ENCODE data around the gene NDUFA6.
"Not testable (repeated sequence)": the region's sequence is repeated elsewhere in the genome, so short reads cannot be mapped to it uniquely, and the experiment has no call there.

Gene NDUFA6

GRCh38 chr22:42090596-42091454 lies at the start of gene NDUFA6:
TSS of gene NDUFA6 (minus strand) at chr22:42090772. CDS start at chr22:42090744, 28 bp downstream.
- FAIRE-seq = peak; percentile 87
- peak; percentile 98 for DNase-seq (ENCODE audit: low spot score)

- FAIRE-seq = not testable (repeated sequence)
Observed at GRCh38 chr22:42140153-42140552, 49.6 kb upstream of the NDUFA6 start.

GRCh38 chr22:42139508-42139907 lies 48.9 kb upstream of the NDUFA6 start:
- DNase-seq (ENCODE audit: low spot score); FAIRE-seq: not testable (repeated sequence)

More at GRCh38 chr22:42140153-42140552, 49.6 kb upstream of the NDUFA6 start:
- DNase-seq (ENCODE audit: low spot score) = not testable (repeated sequence)

GRCh38 chr22:42138972-42139371 lies 48.4 kb upstream of the NDUFA6 start:
- no peak for FAIRE-seq
- DNase-seq (ENCODE audit: low spot score) = no peak

- no peak for FAIRE-seq
Observed at GRCh38 chr22:42138122-42138770, 47.7 kb upstream of the NDUFA6 start.

GRCh38 chr22:42135688-42136087 lies 45.1 kb upstream of the NDUFA6 start:
- not testable (repeated sequence) for DNase-seq (ENCODE audit: low spot score); FAIRE-seq

More at GRCh38 chr22:42138122-42138770, 47.7 kb upstream of the NDUFA6 start:
- no peak for DNase-seq (ENCODE audit: low spot score)

- FAIRE-seq (no peak), DNase-seq (ENCODE audit: low spot score) (no peak)
Observed at GRCh38 chr22:42134100-42135020, 43.8 kb upstream of the NDUFA6 start.

- DNase-seq (ENCODE audit: low spot score) = no peak
- FAIRE-seq = no peak
Observed at GRCh38 chr22:42132457-42132856, 41.9 kb upstream of the NDUFA6 start.

GRCh38 chr22:42131562-42131961 lies 41.0 kb upstream of the NDUFA6 start:
- DNase-seq (ENCODE audit: low spot score) (no peak), FAIRE-seq (no peak)

GRCh38 chr22:42130639-42131431 lies 40.3 kb upstream of the NDUFA6 start, which contains the start of gene CYP2D6:
TSS of gene CYP2D6 (minus strand) at chr22:42130810. CDS start at chr22:42130791, 19 bp downstream.
- not testable (repeated sequence) for FAIRE-seq; DNase-seq (ENCODE audit: low spot score)

GRCh38 chr22:42130182-42130581 lies 39.6 kb upstream of the NDUFA6 start:
- not testable (repeated sequence) for DNase-seq (ENCODE audit: low spot score); FAIRE-seq

GRCh38 chr22:42128776-42129694 lies 38.5 kb upstream of the NDUFA6 start:
- not testable (repeated sequence) for DNase-seq (ENCODE audit: low spot score); FAIRE-seq

- not testable (repeated sequence) for DNase-seq (ENCODE audit: low spot score); FAIRE-seq
Observed at GRCh38 chr22:42128007-42128406, 37.4 kb upstream of the NDUFA6 start.

GRCh38 chr22:42127606-42128005 lies 37.0 kb upstream of the NDUFA6 start:
- no peak for FAIRE-seq
- DNase-seq (ENCODE audit: low spot score) = no peak

GRCh38 chr22:42123529-42123928 lies 33.0 kb upstream of the NDUFA6 start:
- FAIRE-seq; DNase-seq (ENCODE audit: low spot score): not testable (repeated sequence)

- DNase-seq (ENCODE audit: low spot score); FAIRE-seq: not testable (repeated sequence)
Observed at GRCh38 chr22:42120231-42121021, 29.9 kb upstream of the NDUFA6 start.

- DNase-seq (ENCODE audit: low spot score) = no peak
- no peak for FAIRE-seq
Observed at GRCh38 chr22:42116848-42117424, 26.4 kb upstream of the NDUFA6 start.

- not testable (repeated sequence) for FAIRE-seq; DNase-seq (ENCODE audit: low spot score)
Observed at GRCh38 chr22:42115420-42115830, 24.9 kb upstream of the NDUFA6 start.

Data from RCC 7860 (cell line).